Inflammatory macrophage treated with lipopolysaccharide for 1 hour (primary cell): ENCODE data around the gene TAOK3.
A peak's percentile ranks its signal among the peaks of the same experiment; 100 is the strongest.
"Not testable (repeated sequence)": the region's sequence is repeated elsewhere in the genome, so short reads cannot be mapped to it uniquely, and the experiment has no call there.

ENCODE experiments used
- DNase-seq, 2 donors: peaks; one replicate each; pipeline ENCODE4 v3.0.0-alpha.2; 2020 to 2022

Gene TAOK3

DNA sequence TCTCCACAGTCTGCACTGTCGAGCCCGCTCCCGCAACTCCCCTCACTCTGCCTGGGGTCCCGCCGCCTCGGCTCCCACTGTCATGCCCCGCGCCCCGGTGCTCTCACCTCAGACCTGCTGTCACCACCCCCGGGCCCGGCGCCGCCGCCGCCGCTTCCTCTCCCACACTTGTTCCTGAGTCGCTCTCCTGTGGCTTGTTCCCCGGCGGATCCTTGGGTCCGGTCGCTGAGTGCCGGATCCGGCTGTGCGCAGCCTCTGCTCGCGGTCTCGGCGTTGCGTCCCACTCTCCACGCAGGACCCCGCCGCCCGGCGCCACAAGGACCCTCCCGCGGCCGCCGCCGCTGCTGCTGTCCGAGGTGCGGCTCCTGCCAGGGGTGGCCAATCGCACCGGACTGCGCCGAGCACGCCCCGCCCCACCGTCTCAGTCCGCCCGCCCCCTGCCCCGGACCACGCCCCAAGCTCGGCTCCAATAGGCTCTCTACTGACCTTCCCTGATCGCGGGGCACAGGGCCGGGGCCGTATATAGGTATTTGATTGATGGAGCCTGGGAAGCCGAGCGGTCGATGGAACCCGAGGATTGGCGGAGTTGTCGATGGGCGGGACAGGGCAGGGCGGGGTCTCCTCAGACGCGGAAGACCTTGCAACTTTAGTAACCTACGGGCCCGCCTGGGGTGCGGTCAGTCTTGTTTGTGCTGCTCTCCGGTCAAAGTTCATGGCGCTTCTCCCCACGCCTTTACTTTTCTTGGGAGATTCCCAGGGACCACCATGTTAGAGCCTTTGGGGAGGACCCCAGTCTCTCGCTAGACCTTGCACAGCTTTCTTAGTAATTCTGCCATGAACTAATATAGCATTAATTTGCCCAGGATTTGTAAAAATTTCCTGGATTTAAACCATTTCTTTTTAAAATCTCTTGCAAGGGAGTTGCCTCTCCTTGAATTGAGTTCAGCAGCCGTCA, at the start of gene TAOK3:
TSS of gene TAOK3 (minus strand) at position 367 of the 955 bp plus-strand sequence. CDS start 117,340 bp downstream, outside the sequence.
- DNase-seq, result peak; percentile 98 to 99

DNA sequence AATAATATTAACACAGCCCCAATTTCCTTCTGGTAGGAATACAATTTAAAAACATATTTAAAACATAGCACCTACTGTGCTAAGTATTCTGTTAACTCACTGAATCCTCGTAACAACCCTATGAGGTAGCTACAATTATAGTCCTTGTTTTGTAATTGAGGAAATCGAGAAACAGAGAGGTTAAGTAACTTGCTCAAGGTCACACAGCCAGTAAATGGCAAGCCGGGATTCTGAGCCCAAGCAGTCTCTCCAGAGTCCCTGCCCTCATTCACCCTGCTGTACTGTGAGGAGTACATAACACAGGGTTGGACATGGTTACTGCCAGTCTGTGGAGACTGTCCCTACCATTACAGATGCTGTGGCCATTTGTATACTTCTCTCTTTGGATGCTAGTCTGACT, 48.0 kb upstream of the TAOK3 start:
- DNase-seq, result no peak

- DNase-seq, result no peak
Observed at GRCh38 chr12:118418385-118419057, 45.8 kb upstream of the TAOK3 start.

- DNase-seq, result no peak
Observed at GRCh38 chr12:118417942-118418341, 45.2 kb upstream of the TAOK3 start.

DNA sequence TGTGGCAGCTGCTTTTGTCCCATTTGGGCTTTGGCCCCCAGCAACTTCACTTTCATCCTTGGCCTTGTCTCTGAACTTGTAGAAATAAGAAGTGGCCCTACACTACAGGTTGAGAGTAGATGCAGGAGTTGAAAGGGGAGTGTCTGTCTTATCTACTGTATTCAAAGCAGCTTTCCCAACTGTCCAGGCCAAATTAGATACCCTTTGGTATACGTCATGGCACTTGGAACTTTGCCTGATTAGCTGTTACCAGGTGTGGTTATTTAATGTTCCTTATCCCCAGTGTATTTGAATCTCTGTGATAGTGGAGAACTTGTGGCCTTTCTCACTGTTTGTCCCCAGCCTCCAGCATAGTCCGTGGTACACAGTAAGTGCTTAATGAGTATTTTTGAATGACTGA, 37.1 kb upstream of the TAOK3 start:
- no peak for DNase-seq

- not testable (repeated sequence) for DNase-seq
Observed at GRCh38 chr12:118408241-118408640, 35.5 kb upstream of the TAOK3 start.

GRCh38 chr12:118404876-118405521, 32.3 kb upstream of the TAOK3 start:
- peak; percentile 23 to 69 for DNase-seq

DNA sequence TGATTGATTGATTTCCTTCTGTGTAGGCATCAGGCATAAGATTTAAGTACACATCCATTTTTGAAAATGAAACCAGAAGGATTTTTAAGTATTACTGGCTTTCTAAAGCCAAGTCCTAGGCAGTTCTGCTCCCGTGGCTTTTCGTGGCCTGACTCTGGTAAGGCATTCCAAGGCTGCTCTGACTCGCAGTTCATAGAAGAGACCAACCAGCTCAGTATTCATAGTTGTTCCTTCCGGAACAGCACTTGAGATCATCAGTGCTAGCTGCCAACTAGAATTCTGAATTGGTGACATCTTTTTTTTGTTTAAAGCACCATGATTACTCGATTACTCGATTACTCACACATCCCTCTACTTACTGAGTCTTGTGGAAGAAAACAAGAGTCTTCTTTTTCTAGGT, 29.5 kb upstream of the TAOK3 start:
- no peak for DNase-seq

DNA sequence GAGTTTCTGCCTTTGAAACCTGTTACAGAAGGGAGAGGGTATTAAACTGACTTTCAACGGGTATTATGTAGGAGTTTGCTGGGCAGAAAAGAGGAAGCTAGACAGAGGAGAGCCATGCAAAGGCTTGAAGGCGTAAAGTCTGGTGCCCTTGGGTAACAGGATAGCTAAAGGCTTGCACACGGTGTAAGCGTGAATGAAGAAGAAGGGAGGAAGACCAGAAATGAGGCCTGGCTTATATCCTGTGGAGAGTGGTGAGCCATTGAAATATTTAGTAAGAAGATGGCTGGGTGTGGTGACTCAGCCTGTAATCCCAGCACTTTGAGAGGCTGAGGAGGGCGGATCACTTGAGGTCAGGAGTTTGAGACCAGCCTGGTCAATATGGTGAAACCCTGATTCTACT, 26.2 kb upstream of the TAOK3 start:
- DNase-seq, result peak; percentile 59 to 68

DNA sequence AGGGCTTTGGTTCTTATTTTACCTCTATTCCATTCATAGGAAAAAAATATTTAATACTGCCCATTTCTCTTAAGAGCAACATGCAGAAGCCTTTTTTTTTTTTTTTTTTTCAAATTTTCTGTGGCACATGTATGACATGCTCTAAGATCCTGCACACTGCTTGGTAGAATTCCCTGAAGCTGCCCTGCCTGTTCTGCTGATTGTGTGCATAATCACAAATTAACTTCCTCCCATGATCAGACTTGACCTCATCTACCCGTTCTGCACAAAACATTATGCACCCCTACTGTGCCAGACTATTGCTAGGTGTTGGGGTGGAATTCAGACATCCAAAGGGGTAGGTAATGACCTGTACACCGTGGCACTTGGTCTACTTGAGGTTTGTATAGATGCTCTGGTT, 25.8 kb upstream of the TAOK3 start:
- DNase-seq, result peak in 1 of 2 donors; percentile 11

- no peak for DNase-seq
Observed at GRCh38 chr12:118397708-118398440, 25.2 kb upstream of the TAOK3 start.

DNA sequence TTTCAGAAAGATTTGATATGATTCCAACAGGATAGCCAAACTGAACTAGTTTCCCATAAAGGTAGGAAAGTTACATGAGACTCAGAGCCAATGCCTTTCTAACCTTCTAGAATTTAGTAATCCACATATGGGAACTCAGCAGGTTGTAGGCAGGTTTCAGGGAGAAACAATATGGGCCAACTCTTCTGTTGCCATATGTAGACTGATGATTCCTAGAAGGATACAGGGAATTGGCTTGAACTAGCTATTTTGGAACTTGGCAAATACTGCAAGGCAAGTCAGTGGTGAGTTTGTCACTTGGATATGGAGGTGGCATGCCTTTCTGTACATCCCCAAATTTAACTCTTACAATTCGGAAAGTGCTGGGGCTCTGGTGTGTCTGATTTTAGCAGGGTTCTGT, 19.1 kb upstream of the TAOK3 start:
- no peak for DNase-seq

- no peak for DNase-seq
Observed at GRCh38 chr12:118391424-118391823, 18.7 kb upstream of the TAOK3 start.

- peak; percentile 29 to 88 for DNase-seq
Observed at GRCh38 chr12:118377884-118378470, 5.3 kb upstream of the TAOK3 start.

DNA sequence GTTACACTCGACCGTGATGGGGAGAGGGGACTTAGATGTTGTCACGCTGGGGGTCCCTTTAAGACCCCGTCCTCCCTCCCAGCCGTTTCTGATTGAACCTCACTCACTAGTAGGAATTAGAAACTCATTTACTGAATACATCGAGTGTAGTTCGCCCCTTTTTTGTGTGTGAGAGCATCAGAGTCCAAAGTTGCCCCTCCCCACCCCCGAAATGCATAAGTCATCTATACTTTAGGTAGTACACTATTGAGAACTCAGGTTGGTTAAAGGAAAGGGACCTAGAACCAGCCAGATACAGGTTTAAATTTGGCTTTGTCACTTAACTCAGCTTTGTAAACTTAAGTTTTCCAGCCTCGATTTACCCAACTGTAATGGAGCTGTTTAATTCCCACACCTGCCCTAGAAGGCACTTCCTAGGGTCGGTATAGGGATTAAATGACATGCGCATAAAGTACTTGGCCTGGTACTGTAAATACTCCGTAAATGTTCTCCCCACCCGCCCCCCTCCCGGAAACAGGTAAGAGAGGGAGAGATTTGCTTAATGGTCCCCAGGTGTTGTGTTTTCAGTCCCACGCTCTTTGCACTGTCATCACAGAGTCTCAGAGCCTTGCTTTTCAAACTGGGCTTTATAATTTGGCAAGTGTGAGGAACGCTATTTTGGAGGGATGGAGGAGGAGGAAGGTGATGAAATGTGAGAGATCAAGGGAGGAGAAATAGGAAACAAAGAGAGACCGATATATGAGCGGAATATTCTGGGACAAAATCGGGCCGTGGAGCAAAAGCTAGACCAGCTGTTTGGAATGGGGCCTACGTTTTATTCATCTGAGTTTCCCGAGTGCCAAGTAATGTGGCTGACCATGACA, 4.5 kb upstream of the TAOK3 start:
- no peak for DNase-seq

DNA sequence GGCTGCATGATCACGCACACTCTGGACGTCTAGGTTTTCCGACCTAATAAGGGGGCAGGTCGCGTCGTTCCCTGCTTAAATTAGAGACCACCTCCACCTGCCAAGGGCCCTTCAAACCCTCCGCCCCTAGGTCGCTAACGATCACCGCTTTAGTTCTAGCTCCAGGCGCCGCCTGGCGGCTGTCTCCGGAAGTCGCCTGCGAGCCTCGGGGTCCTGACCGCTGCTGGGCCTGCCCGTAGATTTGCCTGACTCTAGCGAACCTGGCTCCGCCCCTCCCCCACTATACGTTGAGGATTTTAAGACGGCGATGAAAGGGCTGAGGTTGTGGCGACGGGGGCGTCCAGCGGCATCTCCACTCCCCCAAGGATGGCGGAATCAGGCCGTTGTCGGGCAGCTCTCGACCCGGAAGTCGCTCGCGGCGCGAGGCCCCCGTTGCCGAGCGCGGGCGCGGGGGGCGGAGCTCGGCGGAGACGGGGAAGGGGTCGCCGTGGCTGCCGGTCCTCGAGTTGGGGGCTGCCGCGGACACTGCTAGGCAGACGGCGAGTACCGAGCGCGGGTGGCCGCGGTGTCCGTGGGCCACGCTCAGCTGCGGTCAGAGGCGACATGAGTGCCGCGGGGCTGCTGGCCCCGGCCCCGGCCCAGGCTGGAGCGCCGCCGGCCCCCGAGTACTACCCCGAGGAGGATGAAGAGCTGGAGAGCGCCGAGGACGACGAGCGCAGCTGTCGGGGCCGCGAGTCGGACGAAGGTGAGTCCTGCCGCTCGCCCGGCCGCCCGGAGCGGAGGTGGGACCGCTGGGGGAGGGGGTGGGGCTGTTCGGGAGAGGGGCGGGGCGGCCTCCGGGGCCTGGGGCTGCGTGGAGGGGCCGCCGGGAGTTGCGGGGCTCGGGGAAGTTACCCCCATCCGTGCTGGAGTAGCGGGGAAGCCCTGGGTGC, 3.6 kb upstream of the TAOK3 start, which contains the start of gene SUDS3:
TSS of gene SUDS3 (plus strand) at position 467 of the 932 bp plus-strand sequence. CDS start at position 604, 137 bp downstream.
- DNase-seq, result peak; percentile 62 to 97

DNA sequence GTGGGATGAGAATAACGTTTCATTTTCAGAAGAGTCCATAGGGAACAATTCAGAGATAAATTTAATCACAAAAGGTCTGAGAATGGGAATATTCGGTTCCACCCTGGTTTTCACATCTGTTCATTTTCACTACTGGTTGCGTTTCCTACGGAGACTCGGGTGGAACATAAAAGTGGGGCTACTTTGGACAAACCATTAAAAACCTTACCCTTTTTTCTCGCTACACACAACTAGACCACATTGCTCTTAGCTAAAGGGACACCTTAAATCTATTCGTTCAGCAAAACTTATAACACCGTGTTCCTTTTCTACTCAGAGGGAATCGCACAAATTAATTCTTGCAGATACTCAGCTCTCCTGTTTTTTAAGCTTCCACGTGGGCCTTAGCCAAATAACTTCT, 2.6 kb upstream of the TAOK3 start:
- DNase-seq, result no peak

DNA sequence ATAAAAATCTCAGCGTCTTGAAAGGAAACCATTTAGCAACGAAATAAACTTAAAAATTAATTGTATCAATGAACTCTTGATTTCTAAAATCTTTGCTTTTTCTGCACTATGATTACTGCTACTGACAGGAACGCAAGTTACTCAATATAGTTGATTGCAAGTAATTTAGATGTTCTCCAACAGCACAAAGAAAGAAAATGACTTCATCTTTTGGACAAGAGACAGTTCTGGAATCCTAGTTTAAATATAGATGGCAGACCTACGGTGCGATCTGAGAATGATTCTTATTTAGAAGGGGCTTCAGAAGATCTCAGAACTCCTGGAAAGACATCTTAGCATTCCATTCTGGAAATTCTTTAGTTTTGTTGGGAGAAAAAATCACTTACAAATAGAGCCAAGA, 2.2 kb upstream of the TAOK3 start:
- no peak for DNase-seq

DNA sequence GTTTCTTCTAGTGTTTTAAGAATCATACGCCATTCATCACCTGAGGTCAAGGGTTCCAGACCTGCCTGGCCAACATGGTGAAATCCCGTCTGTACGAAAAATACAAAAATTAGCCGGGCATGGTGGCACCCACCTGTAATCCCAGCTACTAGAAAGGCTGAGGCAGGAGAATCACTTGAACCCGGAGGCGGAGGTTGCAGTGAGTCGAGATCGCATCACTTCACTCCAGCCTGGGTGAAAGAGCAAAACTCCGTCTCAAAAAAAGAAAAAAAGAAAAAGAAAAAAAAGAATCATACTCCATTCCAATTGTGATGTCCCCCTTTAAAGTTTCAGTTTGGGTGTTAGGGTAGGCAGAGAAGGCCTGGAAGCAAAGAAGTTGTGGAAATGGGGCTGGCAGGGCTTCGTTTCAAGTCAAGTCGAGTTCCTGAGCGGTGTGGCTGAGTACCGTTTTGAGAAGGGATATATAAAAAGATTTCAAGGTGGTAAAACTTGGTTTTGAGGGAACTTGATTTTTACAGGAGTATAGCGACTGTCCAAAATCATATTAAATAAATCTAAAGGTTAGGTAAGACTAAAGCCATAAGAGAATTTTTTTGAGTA, 1.5 kb upstream of the TAOK3 start:
- DNase-seq, result no peak

GRCh38 chr12:118373616-118374015, 909 bp upstream of the TAOK3 start:
- DNase-seq, result no peak
